ENCODE data around the gene OR1J4.

DNA sequence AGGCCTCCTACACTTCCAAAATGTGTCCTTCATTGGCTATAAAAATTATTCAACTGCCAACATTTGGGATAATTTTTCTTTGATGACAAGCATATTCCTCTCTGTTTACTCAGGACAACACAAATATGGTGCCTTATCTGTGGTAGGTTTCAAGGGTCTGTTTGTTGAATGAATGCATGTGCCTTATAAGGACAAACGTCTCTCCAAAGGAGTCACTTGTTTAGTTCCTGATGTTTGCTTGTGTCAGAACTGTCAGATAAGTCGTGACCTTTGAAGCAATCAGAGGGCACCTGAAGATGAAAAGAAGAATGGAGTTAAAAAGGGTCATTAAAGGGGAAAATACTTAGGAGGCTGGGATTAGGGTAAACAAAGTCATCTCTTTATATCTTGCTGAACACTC, 12.0 kb upstream of the OR1J4 start:
- TF ChIP-seq CTCF (IDR thresholded peaks at IDR 0.05) (no peak), POLR2A (IDR thresholded peaks at IDR 0.05) (no peak)
